Fibroblast of gingiva (primary cell): ENCODE results near the gene LRP2BP.
A peak's percentile ranks its signal among the peaks of the same experiment; 100 is the strongest.
"Not testable (repeated sequence)": the region's sequence is repeated elsewhere in the genome, so short reads cannot be mapped to it uniquely, and the experiment has no call there.

Experiments
- DNase-seq: peaks from one replicate; pipeline ENCODE4 v3.0.0-alpha.2; 2011; ENCODE audit warnings: low read depth

LRP2BP gene

GRCh38 chr4:185395956-185396723 is 416 bp upstream of the LRP2BP start:
- peak; percentile 96 for DNase-seq

GRCh38 chr4:185394568-185395237 is 1.0 kb downstream of the LRP2BP start:
- no peak for DNase-seq

- DNase-seq, result no peak
These were observed 3.6 kb downstream of the LRP2BP start for GRCh38 chr4:185392156-185392555.

GRCh38 chr4:185390941-185391340 is 4.8 kb downstream of the LRP2BP start:
- DNase-seq, result no peak

- no peak for DNase-seq
These were observed 7.8 kb downstream of the LRP2BP start for GRCh38 chr4:185387957-185388356.

GRCh38 chr4:185384930-185385331 is 10.8 kb downstream of the LRP2BP start:
- DNase-seq, result no peak

- DNase-seq, result no peak
These were observed 11.7 kb downstream of the LRP2BP start for GRCh38 chr4:185384061-185384460.

- no peak for DNase-seq
These were observed 12.3 kb downstream of the LRP2BP start for GRCh38 chr4:185383451-185383850.

GRCh38 chr4:185382754-185383153 is 13.0 kb downstream of the LRP2BP start:
- DNase-seq, result no peak

- peak; percentile 18 for DNase-seq
These were observed 14.2 kb downstream of the LRP2BP start for GRCh38 chr4:185381288-185382196.

- no peak for DNase-seq
These were observed 15.4 kb downstream of the LRP2BP start for GRCh38 chr4:185380320-185380719.

- DNase-seq, result no peak
These were observed 16.1 kb downstream of the LRP2BP start for GRCh38 chr4:185379326-185380295.

- DNase-seq, result no peak
These were observed 17.5 kb downstream of the LRP2BP start for GRCh38 chr4:185378264-185378663.

- no peak for DNase-seq
These were observed 21.2 kb downstream of the LRP2BP start for GRCh38 chr4:185374573-185374972.

- no peak for DNase-seq
These were observed 21.7 kb downstream of the LRP2BP start for GRCh38 chr4:185374027-185374426.

GRCh38 chr4:185371702-185372101 is 24.0 kb downstream of the LRP2BP start:
- DNase-seq, result no peak

- no peak for DNase-seq
These were observed 25.3 kb downstream of the LRP2BP start for GRCh38 chr4:185370268-185370949.

GRCh38 chr4:185369731-185370130 is 26.0 kb downstream of the LRP2BP start:
- no peak for DNase-seq

- DNase-seq, result no peak
These were observed 30.8 kb downstream of the LRP2BP start for GRCh38 chr4:185364886-185365285.

- no peak for DNase-seq
These were observed 32.5 kb downstream of the LRP2BP start for GRCh38 chr4:185363251-185363650.

GRCh38 chr4:185362570-185362969 is 33.2 kb downstream of the LRP2BP start:
- not testable (repeated sequence) for DNase-seq
